ENCODE measurements around the gene IL5RA. TPM values are rescaled to one million over a fixed set of nuclear protein-coding genes. Genes with fewer than 3 reads are reported as not detected.

IL5RA gene
- total and polyA plus RNA-seq, 9 of the 15 experiments (the other 6 are each of a cell fraction or from before 2014, with no cell fraction given): 0.07 to 0.28 (median 0.14) TPM; not detected in 4

- no peak for TF ChIP-seq POLR2H (tag; IDR thresholded peaks at IDR 0.05; ENCODE audit: low read depth)
- TF ChIP-seq TFAM (CRISPR knock-in tag; conservative IDR thresholded peaks at IDR 0.05): no peak
- TF ChIP-seq FOXP1 (CRISPR knock-in tag; IDR thresholded peaks at IDR 0.05): no peak
- no peak for TF ChIP-seq RBM14 (IDR thresholded peaks at IDR 0.05; ENCODE audit: borderline replicate concordance, insufficient read depth, low read depth, low read length)
- TF ChIP-seq ARID3B (CRISPR knock-in tag; IDR thresholded peaks at IDR 0.05; ENCODE audit: borderline replicate concordance): no peak
Observed at GRCh38 chr3:3068358-3068881, 41.8 kb downstream of the IL5RA start (continued).

GRCh38 chr3:3066910-3067309 lies 43.3 kb downstream of the IL5RA start:
- Histone ChIP-seq H3K79me2 (ENCODE audit: control insufficient read depth, insufficient read depth, low read length) (no peaks in the 10 kb centered on the region), H3K4me3 (no peak overlapping the region), H3K4me2 (ENCODE audit: insufficient read depth, low read length) (no peak overlapping the region), H3K9me3 (replicated peaks; ENCODE audit: control insufficient read depth, insufficient read depth, low read depth, low read length) (no peaks in the 10 kb centered on the region), H3K9me1 (ENCODE audit: control insufficient read depth, insufficient read depth, low read length) (no peaks in the 10 kb centered on the region), H4K20me1 (replicated peaks; ENCODE audit: control insufficient read depth, insufficient read depth, low read length) (no peaks in the 10 kb centered on the region), H3K4me1 (replicated peaks in 1 of 2; ENCODE audit: control insufficient read depth in 2 of 2, insufficient read depth in 2 of 2, low read length in 2 of 2) (no peaks in the 10 kb centered on the region), H2AFZ (ENCODE audit: low read depth, low read length) (no peak overlapping the region), H3K27ac (ENCODE audit: extremely low read depth, low read depth, low read length) (no peak overlapping the region), H3K9ac (ENCODE audit: insufficient read depth in 1 of 2, low read depth in 2 of 2, low read length in 2 of 2) (no peak overlapping the region), H3K27me3 (ENCODE audit: control insufficient read depth in 2 of 2, insufficient read depth in 2 of 2, low read length in 2 of 2) (peaks cover 5 to 6% of the 10 kb centered on the region in 2 experiments; a peak in 3 of 5 replicates), H3K36me3 (ENCODE audit: control insufficient read depth, insufficient read depth, low read length) (no peaks in the 10 kb centered on the region)
- ChIA-PET CTCF (ENCODE audit: low intra/inter-chr PET ratio) (no interaction called here), POLR2A (interaction anchor here (1.0 to 1.3 kb wide), 2 partner anchors 16 to 87 kb away, joined by 3 read pairs; no protein-coding TSS in a partner anchor)
- ATAC-seq (no peak), FAIRE-seq (no peak), DNase-seq (ENCODE audit: extremely low read depth in 1 of 4, low spot score in 3 of 4) (no peak)
- 0% methylated on average over 4 of the region's 4 CpGs for WGBS (ENCODE audit: insufficient coverage, low coverage, missing lambda C conversion rate)
- no peak for TF ChIP-seq MTF1 (CRISPR knock-in tag; IDR thresholded peaks at IDR 0.05; ENCODE audit: borderline replicate concordance)
- no peak for TF ChIP-seq LCOR (CRISPR knock-in tag; IDR thresholded peaks at IDR 0.05)
- TF ChIP-seq ZNF436 (CRISPR knock-in tag; IDR thresholded peaks at IDR 0.05): no peak
- TF ChIP-seq ZC3H11A (IDR thresholded peaks at IDR 0.05; ENCODE audit: low read depth, low read length): no peak
- no peak for TF ChIP-seq E2F3 (CRISPR knock-in tag; IDR thresholded peaks at IDR 0.05)
- TF ChIP-seq TCF15 (CRISPR knock-in tag; IDR thresholded peaks at IDR 0.05): no peak
- TF ChIP-seq ZBTB17 (CRISPR knock-in tag; IDR thresholded peaks at IDR 0.05): no peak
- no peak for TF ChIP-seq KLF6 (CRISPR knock-in tag; IDR thresholded peaks at IDR 0.05; ENCODE audit: borderline replicate concordance)
- TF ChIP-seq ADNP (tag; IDR thresholded peaks at IDR 0.05): no peak
- TF ChIP-seq MCM2 (IDR thresholded peaks at IDR 0.05; ENCODE audit: low read depth): no peak
- no peak for TF ChIP-seq KAT8 (IDR thresholded peaks at IDR 0.05; ENCODE audit: low read depth)
- no peak for TF ChIP-seq ZC3H4 (CRISPR knock-in tag; IDR thresholded peaks at IDR 0.05; ENCODE audit: borderline replicate concordance)
- no peak for TF ChIP-seq RFX1 (IDR thresholded peaks at IDR 0.05)
- no TSS peak for BruUV-seq (replicated peaks)
- in situ Hi-C loops (cut with MboI): no loop called here
- intact Hi-C loops (cut with micrococcal nuclease): no loop called here

Data from K562 (cell line).